ENCODE results near the gene FOXP3. TPM values are rescaled to one million over a fixed set of nuclear protein-coding genes. Genes with fewer than 3 reads are reported as not detected.

Gene FOXP3
- total RNA-seq, 1 experiment from 2014 or later = 0.26 TPM

- no peak for DNase-seq (ENCODE audit: low read depth, low spot score)
- BruUV-seq (replicated peaks) = no TSS peak
Measured at GRCh38 chrX:49204709-49205108, 59.8 kb downstream of the FOXP3 start.

GRCh38 chrX:49204017-49204416, 60.5 kb downstream of the FOXP3 start:
- H3K27ac ChIP-seq (ENCODE audit: low read length) = no peak overlapping the region
- ATAC-seq (no peak), DNase-seq (ENCODE audit: low read depth, low spot score) (no peak)
- CTCF ChIA-PET = no interaction called here
- intact Hi-C loops (cut with micrococcal nuclease; ENCODE audit: unreplicated experiment) = no loop called here
- TF ChIP-seq REST (IDR thresholded peaks at IDR 0.05; ENCODE audit: insufficient read depth in 1 of 2, low read depth in 2 of 2, low read length in 1 of 2) (no peak), TCF7L2 (IDR thresholded peaks at IDR 0.05; ENCODE audit: low read depth, low read length) (no peak), CTCF (IDR thresholded peaks at IDR 0.05) (no peak), POLR2AphosphoS5 (IDR thresholded peaks at IDR 0.05; ENCODE audit: low read depth, low read length) (no peak), SIN3A (IDR thresholded peaks at IDR 0.05; ENCODE audit: borderline replicate concordance, insufficient read depth, low read depth, low read length) (no peak)
- in situ Hi-C loops (cut with HindIII; ENCODE audit: low pct_unique_long_range_greater_than_20kb, low sequenced_read_pairs) = no loop called here
- no peaks in the 10 kb centered on the region for H3K27me3 ChIP-seq (ENCODE audit: control insufficient read depth, insufficient read depth, low read length)
- H3K9me3 ChIP-seq (ENCODE audit: control insufficient read depth, insufficient read depth, low read depth, low read length) = no peaks in the 10 kb centered on the region
- no peak overlapping the region for H3K4me3 ChIP-seq (ENCODE audit: low read depth in 2 of 2, low read length in 2 of 2)
- H3K4me1 ChIP-seq (ENCODE audit: control insufficient read depth, insufficient read depth, low read length) = peaks cover 3% of the 10 kb centered on the region; the same call in 1 of the 2 replicates
- no TSS peak for BruUV-seq (replicated peaks)
- POLR2A ChIA-PET = no interaction called here
- H3K36me3 ChIP-seq (ENCODE audit: control insufficient read depth, insufficient read depth, low read length) = no peaks in the 10 kb centered on the region

More at GRCh38 chrX:49204709-49205108, 59.8 kb downstream of the FOXP3 start:
- no peak overlapping the region for H3K27ac ChIP-seq (ENCODE audit: low read length)
- intact Hi-C loops (cut with micrococcal nuclease; ENCODE audit: unreplicated experiment) = no loop called here
- no peaks in the 10 kb centered on the region for H3K27me3 ChIP-seq (ENCODE audit: control insufficient read depth, insufficient read depth, low read length)
- TF ChIP-seq SIN3A (IDR thresholded peaks at IDR 0.05; ENCODE audit: borderline replicate concordance, insufficient read depth, low read depth, low read length) (no peak), CTCF (IDR thresholded peaks at IDR 0.05) (no peak), TCF7L2 (IDR thresholded peaks at IDR 0.05; ENCODE audit: low read depth, low read length) (no peak), REST (IDR thresholded peaks at IDR 0.05; ENCODE audit: insufficient read depth in 1 of 2, low read depth in 2 of 2, low read length in 1 of 2) (no peak), POLR2AphosphoS5 (IDR thresholded peaks at IDR 0.05; ENCODE audit: low read depth, low read length) (no peak)
- no peak for ATAC-seq
- in situ Hi-C loops (cut with HindIII; ENCODE audit: low pct_unique_long_range_greater_than_20kb, low sequenced_read_pairs) = no loop called here
- H3K9me3 ChIP-seq (ENCODE audit: control insufficient read depth, insufficient read depth, low read depth, low read length) = no peaks in the 10 kb centered on the region
- ChIA-PET CTCF (no interaction called here), POLR2A (no interaction called here)
- no peak overlapping the region for H3K4me3 ChIP-seq (ENCODE audit: low read depth in 2 of 2, low read length in 2 of 2)
- H3K36me3 ChIP-seq (ENCODE audit: control insufficient read depth, insufficient read depth, low read length) = no peaks in the 10 kb centered on the region
- H3K4me1 ChIP-seq (ENCODE audit: control insufficient read depth, insufficient read depth, low read length) = no peaks in the 10 kb centered on the region
